ENCODE results near the gene NOVA1. TPM values are rescaled to one million over a fixed set of nuclear protein-coding genes. Genes with fewer than 3 reads are reported as not detected.
"Not testable (repeated sequence)": the region's sequence is repeated elsewhere in the genome, so short reads cannot be mapped to it uniquely, and the experiment has no call there.

NOVA1 gene, protein sequence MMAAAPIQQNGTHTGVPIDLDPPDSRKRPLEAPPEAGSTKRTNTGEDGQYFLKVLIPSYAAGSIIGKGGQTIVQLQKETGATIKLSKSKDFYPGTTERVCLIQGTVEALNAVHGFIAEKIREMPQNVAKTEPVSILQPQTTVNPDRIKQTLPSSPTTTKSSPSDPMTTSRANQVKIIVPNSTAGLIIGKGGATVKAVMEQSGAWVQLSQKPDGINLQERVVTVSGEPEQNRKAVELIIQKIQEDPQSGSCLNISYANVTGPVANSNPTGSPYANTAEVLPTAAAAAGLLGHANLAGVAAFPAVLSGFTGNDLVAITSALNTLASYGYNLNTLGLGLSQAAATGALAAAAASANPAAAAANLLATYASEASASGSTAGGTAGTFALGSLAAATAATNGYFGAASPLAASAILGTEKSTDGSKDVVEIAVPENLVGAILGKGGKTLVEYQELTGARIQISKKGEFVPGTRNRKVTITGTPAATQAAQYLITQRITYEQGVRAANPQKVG
- not detected for total RNA-seq

DNA sequence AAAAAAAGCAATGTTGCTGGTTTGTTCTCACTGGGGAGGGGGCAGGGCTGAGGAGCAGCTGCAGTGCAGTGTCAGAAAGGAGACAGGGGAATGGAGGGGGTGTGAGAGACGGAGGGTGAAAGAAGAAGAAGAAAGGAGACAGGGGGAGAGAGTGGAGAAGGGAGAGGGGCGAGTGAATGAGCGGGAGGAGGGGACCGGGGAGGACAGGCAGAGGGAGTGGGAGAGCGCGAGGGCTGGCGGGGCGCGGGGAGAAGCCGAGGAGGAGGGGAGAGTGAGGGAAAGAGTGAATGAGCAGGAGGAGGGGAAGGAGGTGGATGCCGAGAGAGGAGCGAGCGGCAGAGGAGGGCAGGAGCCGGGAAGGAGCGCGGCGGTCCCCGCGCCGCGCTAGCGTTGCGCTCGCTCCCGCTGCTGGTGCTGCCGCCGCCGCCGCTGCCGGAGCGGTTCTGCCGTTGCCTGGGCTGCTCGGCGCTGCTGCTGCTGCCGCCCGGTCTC is at the start of gene NOVA1:
TSS of gene NOVA1 (minus strand) at position 445 of the 492 bp plus-strand sequence. CDS start 597 bp downstream, outside the sequence.
- Histone ChIP-seq H3K4me1 (ENCODE audit: insufficient read depth, low read length) (no peaks in the 10 kb centered on the region), H3K9me3 (ENCODE audit: low read depth, low read length) (no peaks in the 10 kb centered on the region), H3K27me3 (ENCODE audit: insufficient read depth, low read length) (peaks cover 39% of the 10 kb centered on the region), H3K4me3 (ENCODE audit: low read length) (no peak within 1 kb of the TSS)

DNA sequence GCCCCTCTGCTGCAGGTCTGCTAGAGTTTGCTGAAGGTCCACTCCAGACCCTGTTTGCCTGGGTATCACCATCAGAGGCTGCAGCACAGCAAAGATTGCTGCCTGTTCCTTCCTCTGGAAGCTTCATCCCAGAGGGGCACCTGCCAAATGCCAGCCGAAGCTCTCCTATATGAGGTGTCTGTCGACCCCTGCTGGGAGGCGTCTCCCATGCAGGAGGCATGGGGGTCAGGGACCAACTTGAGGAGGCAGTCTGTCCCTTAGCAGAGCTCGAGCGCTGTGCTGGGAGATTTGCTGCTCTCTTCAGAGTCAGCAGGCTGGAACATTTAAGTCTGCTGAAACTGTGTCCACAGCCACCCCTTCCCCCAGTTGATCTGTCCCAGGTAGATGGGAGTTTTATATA is 47.2 kb upstream of the NOVA1 start:
- not testable (repeated sequence) for H3K27me3 ChIP-seq (ENCODE audit: insufficient read depth, low read length); H3K4me3 ChIP-seq (ENCODE audit: low read length); H3K4me1 ChIP-seq (ENCODE audit: insufficient read depth, low read length); H3K9me3 ChIP-seq (ENCODE audit: low read depth, low read length)

DNA sequence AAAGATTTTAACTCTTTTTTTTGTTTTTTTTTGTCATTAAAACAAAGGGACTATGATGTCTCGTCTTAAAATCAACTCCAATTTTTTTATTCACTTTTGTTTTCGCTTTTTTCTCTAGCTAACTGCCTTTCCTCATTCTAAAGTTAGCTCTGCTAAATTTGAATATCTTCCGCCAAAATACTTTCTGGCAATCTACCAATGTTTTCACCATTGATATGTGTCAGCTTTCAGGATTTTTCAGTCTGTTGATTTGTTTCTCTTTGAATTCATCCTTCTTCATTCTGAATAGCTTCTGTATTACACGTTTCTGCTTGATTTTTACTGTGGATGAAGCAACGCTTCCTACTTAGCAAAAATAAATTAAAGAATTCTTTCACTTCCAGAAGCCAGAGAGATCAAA is 38.7 kb upstream of the NOVA1 start:
- Histone ChIP-seq H3K4me1 (ENCODE audit: insufficient read depth, low read length) (no peaks in the 10 kb centered on the region), H3K27me3 (ENCODE audit: insufficient read depth, low read length) (no peaks in the 10 kb centered on the region), H3K9me3 (ENCODE audit: low read depth, low read length) (no peaks in the 10 kb centered on the region), H3K4me3 (ENCODE audit: low read length) (no peak overlapping the region)

DNA sequence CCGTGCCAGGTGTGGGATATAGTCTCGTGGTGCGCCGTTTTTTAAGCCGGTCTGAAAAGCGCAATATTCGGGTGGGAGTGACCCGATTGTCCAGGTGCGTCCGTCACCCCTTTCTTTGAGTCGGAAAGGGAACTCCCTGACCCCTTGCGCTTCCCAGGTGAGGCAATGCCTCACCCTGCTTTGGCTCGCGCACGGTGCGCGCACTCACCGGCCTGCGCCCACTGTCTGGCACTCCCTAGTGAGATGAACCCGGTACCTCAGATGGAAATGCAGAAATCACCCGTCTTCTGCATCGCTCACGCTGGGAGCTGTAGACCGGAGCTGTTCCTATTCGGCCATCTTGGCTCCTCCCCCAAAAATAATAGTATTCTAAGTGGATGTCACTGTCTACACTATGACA is 37.1 kb upstream of the NOVA1 start:
- not testable (repeated sequence) for H3K4me1 ChIP-seq (ENCODE audit: insufficient read depth, low read length); H3K9me3 ChIP-seq (ENCODE audit: low read depth, low read length); H3K27me3 ChIP-seq (ENCODE audit: insufficient read depth, low read length); H3K4me3 ChIP-seq (ENCODE audit: low read length)

DNA sequence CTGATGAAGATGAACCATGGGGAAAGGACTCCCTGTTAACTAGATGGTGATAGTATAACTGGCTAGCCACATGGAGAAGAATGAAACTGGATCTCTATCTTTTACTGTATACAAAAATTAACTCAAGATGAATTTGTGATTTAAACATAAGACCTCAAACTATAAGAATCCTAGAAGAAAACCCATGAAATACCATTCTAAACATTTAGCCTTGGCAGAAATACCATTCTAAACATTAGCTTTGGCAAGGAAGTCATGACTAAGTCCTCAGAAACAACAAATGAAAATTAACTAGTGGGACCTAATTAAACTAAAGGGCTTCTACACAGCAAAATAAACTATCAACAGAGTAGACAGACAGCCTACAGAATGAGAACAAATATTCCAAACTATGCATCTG is 28.4 kb upstream of the NOVA1 start:
- Histone ChIP-seq H3K4me3 (ENCODE audit: low read length) (no peak overlapping the region), H3K4me1 (ENCODE audit: insufficient read depth, low read length) (no peaks in the 10 kb centered on the region)

DNA sequence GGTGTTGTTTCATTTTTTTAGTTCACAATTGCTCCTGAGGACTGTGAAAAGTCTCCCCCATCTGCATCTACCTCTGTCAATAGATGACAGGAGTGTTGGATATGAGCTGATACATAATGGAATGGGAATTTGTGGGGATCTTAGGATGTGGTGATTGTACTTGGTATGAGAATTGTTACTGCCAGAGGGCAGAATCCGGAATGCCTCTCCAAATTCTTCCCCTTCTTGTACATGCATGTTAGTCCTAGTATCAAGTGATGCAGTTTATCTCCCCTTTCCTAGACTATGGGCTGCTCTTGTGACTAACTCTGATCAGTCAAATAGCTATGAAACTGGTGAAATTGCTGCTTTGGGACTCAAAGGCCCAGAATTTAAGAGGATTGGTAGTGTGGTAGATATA is 24.8 kb upstream of the NOVA1 start:
- no peaks in the 10 kb centered on the region for H3K9me3 ChIP-seq (ENCODE audit: low read depth, low read length)
- no peaks in the 10 kb centered on the region for H3K27me3 ChIP-seq (ENCODE audit: insufficient read depth, low read length)
- H3K4me3 ChIP-seq (ENCODE audit: low read length), result no peak overlapping the region
- H3K4me1 ChIP-seq (ENCODE audit: insufficient read depth, low read length), result no peaks in the 10 kb centered on the region

More for the DNA sequence above, 28.4 kb upstream of the NOVA1 start:
- no peaks in the 10 kb centered on the region for H3K9me3 ChIP-seq (ENCODE audit: low read depth, low read length)
- H3K27me3 ChIP-seq (ENCODE audit: insufficient read depth, low read length), result no peaks in the 10 kb centered on the region

DNA sequence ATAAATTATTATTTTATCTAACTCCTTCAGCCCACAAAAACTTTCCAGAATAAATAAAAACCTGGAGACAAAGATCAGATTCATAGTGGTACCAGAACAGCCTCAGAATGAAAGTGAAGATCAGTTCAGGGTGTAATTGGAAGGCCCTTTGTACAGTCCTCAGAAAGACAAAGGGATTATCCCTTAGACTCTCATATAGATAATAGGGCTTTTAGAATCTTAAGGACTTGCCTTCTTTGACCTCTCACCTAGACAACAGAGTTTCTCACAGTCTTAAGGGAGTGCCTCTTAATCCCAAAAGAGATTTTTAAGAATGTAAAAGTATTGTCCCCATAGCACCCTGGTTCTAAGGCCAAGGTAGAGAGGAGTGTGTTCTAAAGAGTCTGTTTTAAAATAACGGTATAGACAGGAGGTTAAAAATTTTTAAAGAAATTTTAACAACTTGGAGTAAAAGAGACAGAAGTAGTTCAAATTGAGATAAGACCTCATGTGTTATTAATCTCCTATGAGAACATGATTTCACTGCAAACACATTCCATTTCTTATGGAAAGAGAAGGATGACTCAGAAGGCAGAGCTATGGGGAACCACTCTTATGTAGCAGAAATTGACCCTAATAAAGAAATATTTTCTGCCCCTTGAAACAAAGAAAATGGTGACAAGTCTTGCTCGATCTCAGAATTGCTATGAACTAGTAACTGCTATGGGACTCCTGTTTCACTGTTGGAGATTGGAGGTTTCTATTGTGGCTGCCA is 24.2 kb upstream of the NOVA1 start:
- Histone ChIP-seq H3K4me1 (ENCODE audit: insufficient read depth, low read length) (no peaks in the 10 kb centered on the region), H3K9me3 (ENCODE audit: low read depth, low read length) (no peaks in the 10 kb centered on the region), H3K27me3 (ENCODE audit: insufficient read depth, low read length) (no peaks in the 10 kb centered on the region), H3K4me3 (ENCODE audit: low read length) (no peak overlapping the region)

DNA sequence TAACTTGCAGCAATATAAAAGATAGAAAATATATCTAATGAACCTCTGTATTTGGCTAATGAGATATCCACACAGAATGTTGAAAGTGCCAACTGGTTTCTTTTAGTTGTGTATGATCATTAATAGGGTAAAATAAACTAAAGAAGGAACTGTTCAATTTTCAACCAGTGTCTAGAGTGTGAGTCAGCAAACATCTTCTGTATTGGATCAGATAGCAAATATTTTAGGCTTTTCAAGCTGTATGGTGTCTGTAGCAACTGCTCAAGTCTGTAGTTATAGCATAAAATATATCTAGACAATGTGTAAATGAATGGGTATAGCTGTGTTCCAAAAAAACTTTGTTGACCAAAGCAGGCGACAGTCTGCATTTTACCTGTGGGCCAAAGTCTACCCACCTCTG is 23.5 kb upstream of the NOVA1 start:
- no peak overlapping the region for H3K4me3 ChIP-seq (ENCODE audit: low read length)
- no peaks in the 10 kb centered on the region for H3K27me3 ChIP-seq (ENCODE audit: insufficient read depth, low read length)
- H3K4me1 ChIP-seq (ENCODE audit: insufficient read depth, low read length), result no peaks in the 10 kb centered on the region
- H3K9me3 ChIP-seq (ENCODE audit: low read depth, low read length), result no peaks in the 10 kb centered on the region

DNA sequence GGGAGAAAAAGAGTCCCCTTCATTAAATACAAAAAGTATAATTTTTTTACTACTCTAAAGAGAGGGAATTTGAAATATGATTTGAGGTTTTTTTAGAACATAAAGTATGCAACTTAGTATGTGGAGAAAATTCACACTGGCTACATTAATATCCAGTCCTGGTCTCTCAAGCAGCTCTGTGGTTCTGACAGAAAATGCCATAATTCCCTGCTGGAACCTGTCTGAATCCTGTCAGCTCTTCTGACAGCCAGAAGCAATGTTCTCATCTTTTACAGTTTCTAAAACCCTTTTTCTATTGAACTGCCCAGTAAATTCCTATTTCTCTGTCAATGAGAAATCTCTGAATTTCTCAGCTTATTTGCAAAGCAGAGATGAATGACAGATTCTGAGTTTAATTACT is 13.4 kb upstream of the NOVA1 start:
- Histone ChIP-seq H3K4me1 (ENCODE audit: insufficient read depth, low read length) (no peaks in the 10 kb centered on the region), H3K27me3 (ENCODE audit: insufficient read depth, low read length) (no peaks in the 10 kb centered on the region), H3K9me3 (ENCODE audit: low read depth, low read length) (peaks cover 9% of the 10 kb centered on the region), H3K4me3 (ENCODE audit: low read length) (no peak overlapping the region)

DNA sequence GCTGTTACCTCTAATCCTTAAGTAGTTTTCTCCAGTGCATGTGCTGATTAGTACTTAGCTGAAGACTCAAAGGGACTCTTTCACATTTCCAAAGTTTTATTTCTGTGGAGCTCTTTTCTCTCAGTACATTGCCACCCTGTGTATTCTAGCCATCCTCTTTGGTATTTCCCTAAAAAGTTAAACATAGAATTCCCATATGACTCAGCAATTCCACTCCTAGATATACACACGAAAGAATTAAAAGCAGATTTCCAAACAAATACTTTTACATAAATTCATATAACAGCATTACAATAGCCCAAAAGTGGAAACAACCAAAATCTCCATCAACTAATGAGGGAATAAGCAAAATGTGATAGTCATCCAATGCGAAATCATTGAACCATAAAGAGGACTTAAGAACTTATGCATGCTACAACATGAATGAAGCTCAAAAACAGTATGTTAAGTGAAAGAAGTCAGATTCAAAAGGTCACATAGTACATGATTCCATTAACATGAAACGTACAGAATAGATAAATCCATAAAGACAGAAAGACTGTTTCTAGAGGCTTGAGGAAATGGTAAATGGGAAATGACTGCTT is 9.0 kb upstream of the NOVA1 start:
- no peaks in the 10 kb centered on the region for H3K27me3 ChIP-seq (ENCODE audit: insufficient read depth, low read length)
- no peak overlapping the region for H3K4me3 ChIP-seq (ENCODE audit: low read length)
- no peaks in the 10 kb centered on the region for H3K9me3 ChIP-seq (ENCODE audit: low read depth, low read length)
- H3K4me1 ChIP-seq (ENCODE audit: insufficient read depth, low read length), result no peaks in the 10 kb centered on the region

DNA sequence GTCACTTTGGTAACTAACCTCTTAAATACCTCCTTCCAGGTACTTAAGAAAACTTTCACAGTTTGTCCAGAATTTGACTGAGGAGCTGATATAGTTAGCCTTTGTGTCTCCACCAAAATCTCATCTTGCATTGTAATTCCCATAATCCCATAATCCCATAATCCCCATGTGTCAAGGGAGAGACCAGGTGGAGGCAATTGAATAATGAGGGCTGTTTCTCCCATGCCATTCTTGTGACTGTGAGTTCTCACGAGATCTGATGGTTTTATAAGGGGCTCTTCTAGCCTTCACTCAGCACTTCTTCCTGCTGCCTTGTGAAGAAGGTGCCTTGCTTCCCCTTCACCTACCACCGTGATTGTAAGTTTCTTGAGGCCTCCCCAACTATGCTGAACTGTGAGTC is 7.8 kb upstream of the NOVA1 start:
- no peak overlapping the region for H3K4me3 ChIP-seq (ENCODE audit: low read length)
- H3K27me3 ChIP-seq (ENCODE audit: insufficient read depth, low read length), result no peaks in the 10 kb centered on the region
- no peaks in the 10 kb centered on the region for H3K9me3 ChIP-seq (ENCODE audit: low read depth, low read length)
- no peaks in the 10 kb centered on the region for H3K4me1 ChIP-seq (ENCODE audit: insufficient read depth, low read length)

DNA sequence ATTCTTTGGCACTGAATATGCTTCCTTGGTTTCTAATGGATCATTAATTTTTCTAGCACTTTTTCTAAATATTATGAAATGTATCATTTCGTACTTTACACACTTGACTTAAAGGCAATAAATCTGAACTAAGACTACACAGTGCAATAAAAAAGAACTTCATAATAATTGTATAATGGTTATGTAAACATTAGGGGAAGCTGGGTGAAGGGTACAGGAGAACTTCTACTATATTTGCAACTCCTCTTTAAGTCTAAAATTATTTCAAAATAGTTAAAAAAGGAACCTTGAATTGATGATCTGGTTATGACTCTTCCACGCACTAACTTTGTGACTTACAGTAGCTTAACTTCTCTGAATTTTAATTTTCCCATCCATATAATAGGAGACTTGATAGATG is 5.1 kb upstream of the NOVA1 start:
- Histone ChIP-seq H3K27me3 (ENCODE audit: insufficient read depth, low read length) (peaks cover 20% of the 10 kb centered on the region), H3K4me3 (ENCODE audit: low read length) (no peak overlapping the region), H3K4me1 (ENCODE audit: insufficient read depth, low read length) (no peaks in the 10 kb centered on the region), H3K9me3 (ENCODE audit: low read depth, low read length) (no peaks in the 10 kb centered on the region)

DNA sequence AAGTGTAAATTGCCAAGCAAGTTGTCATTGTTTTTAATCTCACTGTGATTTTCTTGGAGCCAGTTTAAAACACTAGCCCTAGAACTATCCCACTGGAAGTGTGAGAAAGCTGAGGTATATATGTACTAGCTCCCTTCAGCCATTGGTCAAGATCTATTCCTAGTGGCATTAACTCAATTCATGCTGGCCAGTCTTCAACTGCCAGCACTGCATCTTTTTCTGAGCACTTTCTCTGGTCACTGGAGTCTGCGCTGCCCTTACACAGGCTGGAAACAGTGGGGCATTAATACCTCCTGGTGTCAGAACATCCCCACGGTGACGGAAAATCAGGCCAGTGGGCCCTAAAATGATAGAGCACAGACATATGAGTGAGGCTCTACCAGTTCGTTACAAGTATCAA is 4.0 kb upstream of the NOVA1 start:
- no peaks in the 10 kb centered on the region for H3K9me3 ChIP-seq (ENCODE audit: low read depth, low read length)
- H3K27me3 ChIP-seq (ENCODE audit: insufficient read depth, low read length), result peaks cover 24% of the 10 kb centered on the region
- H3K4me3 ChIP-seq (ENCODE audit: low read length), result no peak overlapping the region
- no peaks in the 10 kb centered on the region for H3K4me1 ChIP-seq (ENCODE audit: insufficient read depth, low read length)

DNA sequence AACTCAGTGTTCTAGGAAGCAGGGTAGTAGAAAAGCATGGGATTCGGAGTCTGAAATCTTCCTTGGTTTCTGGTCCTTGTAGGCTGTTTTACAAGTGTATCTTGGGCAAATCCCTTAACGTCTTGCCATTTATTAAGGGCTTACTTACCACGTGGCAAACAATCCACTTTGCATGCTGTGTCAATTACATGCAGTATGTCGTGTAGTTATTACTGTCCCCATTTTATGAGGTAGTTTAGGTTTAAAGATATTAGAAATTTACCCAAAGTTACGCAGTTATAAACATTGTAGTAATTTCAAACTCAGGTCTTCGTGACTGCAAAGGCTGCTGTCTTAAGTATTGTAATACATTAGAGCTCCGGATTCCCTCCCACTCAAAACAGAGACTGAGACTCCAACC is 1.5 kb upstream of the NOVA1 start:
- Histone ChIP-seq H3K4me1 (ENCODE audit: insufficient read depth, low read length) (no peaks in the 10 kb centered on the region), H3K27me3 (ENCODE audit: insufficient read depth, low read length) (peaks cover 39% of the 10 kb centered on the region), H3K9me3 (ENCODE audit: low read depth, low read length) (no peaks in the 10 kb centered on the region), H3K4me3 (ENCODE audit: low read length) (no peak overlapping the region)

DNA sequence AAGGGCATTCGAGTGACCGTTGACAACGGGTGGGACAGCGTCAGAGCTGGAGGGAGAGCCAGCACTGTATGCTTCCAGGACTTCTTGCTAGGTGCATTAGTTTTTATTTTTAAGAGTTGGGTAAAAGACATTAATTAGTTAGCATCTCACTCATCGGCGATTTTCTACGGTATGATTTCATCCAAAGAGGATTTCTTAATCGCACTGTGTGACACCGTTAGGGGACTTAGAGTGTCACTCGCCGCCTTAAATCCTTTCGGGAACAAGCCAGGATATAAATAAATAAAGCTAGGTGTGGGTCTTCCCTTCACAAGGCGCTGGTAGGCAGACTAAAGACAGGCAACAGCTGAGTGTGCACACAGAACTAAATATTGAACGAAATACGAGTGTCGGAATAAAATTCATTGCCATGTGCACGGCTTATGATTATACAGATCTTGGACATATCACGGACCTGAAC is 869 bp upstream of the NOVA1 start:
- Histone ChIP-seq H3K9me3 (ENCODE audit: low read depth, low read length) (no peaks in the 10 kb centered on the region), H3K4me1 (ENCODE audit: insufficient read depth, low read length) (no peaks in the 10 kb centered on the region), H3K27me3 (ENCODE audit: insufficient read depth, low read length) (peaks cover 39% of the 10 kb centered on the region), H3K4me3 (ENCODE audit: low read length) (no peak overlapping the region)
